Keratinocyte (primary cell): Measurements from ENCODE around the gene TXNRD1.

Source experiments
- EZH2 ChIP-seq: IDR thresholded peaks from one replicate; pipeline ENCODE4 v1.6.1; 2012; ENCODE audit warnings: inconsistent platforms, mild to moderate bottlenecking, low read length, moderate library complexity
- TF ChIP-seq, protein P1 (sequence below), 3 experiments: IDR thresholded peaks in 1 of 3; conservative IDR thresholded peaks in 1 of 3; optimal IDR thresholded peaks in 1 of 3; 2 replicates in 2 of 3; 3 replicates in 1 of 3; pipeline versions ENCODE3 to v1.5.1; 2011; ENCODE audit warnings: low read length in 3 of 3, mild to moderate bottlenecking in 3 of 3, moderate library complexity in 2 of 3, control low read depth in 1 of 3, inconsistent platforms in 1 of 3; ENCODE audit not compliant: insufficient read depth in 2 of 3; ENCODE audit errors: extremely low read depth in 1 of 3

DNA sequence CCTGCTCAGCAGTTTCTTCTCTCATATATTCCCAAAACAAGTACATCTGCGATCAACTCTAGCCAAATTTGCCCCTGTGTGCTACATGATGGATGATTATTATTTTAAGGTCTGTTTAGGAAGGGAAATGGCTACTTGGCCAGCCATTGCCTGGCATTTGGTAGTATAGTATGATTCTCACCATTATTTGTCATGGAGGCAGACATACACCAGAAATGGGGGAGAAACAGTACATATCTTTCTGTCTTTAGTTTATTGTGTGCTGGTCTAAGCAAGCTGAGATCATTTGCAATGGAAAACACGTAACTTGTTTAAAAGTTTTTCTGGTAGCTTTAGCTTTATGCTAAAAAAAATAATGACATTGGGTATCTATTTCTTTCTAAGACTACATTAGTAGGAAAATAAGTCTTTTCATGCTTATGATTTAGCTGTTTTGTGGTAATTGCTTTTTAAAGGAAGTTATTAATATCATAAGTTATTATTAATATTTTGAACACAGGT, 133.5 kb downstream of the TXNRD1 start:
- TF ChIP-seq, protein P1, sequence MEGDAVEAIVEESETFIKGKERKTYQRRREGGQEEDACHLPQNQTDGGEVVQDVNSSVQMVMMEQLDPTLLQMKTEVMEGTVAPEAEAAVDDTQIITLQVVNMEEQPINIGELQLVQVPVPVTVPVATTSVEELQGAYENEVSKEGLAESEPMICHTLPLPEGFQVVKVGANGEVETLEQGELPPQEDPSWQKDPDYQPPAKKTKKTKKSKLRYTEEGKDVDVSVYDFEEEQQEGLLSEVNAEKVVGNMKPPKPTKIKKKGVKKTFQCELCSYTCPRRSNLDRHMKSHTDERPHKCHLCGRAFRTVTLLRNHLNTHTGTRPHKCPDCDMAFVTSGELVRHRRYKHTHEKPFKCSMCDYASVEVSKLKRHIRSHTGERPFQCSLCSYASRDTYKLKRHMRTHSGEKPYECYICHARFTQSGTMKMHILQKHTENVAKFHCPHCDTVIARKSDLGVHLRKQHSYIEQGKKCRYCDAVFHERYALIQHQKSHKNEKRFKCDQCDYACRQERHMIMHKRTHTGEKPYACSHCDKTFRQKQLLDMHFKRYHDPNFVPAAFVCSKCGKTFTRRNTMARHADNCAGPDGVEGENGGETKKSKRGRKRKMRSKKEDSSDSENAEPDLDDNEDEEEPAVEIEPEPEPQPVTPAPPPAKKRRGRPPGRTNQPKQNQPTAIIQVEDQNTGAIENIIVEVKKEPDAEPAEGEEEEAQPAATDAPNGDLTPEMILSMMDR (optimal IDR thresholded peaks at IDR 0.05 in 1 of 3, IDR thresholded peaks at IDR 0.05 in 1 of 3, conservative IDR thresholded peaks at IDR 0.05 in 1 of 3; ENCODE audit: extremely low read depth in 1 of 3, insufficient read depth in 2 of 3, low read length in 3 of 3): no peak
- TF ChIP-seq EZH2: no peak
